Measurements from ENCODE around the gene NRROS.

DNA sequence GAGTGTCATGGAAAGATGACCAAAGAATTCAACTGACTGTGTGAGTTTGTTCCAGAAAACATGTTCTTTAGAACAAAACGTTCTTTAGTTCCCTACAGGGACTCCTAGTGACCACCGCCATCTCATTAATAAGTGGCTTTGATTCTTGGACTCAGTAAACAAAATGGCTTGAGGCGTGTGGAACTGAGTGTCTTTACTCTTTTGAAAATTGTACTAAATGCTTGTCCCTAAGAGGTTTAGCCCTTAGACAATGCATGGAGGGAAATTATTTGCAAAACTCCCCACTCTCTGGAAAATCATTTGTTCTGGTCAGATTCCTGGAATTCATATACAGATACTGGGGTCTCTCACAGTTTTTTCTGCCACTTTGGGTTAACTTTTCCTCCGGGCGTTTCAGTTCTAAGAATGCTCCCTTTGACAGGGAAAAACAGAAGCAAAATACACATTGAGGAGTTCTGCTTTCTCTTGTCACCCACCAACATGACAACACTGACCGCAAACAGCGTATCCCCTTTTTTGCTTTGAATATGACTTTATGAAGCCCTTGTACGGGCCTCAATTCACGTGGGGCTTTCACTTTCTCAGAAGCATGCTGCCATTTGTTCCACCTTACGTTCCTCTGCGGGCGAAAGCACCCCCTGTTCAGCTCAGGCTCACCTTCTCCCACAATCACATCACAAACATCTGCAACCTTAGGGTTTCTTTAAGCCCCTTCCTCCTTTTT, 15.3 kb upstream of the NRROS start:
- no peak for TF ChIP-seq CTCF (conservative IDR thresholded peaks at IDR 0.05; ENCODE audit: low read depth, low read length)
- no peak for TF ChIP-seq EZH2 (IDR thresholded peaks at IDR 0.05; ENCODE audit: borderline replicate concordance, low read depth, low read length, poor library complexity, severe bottlenecking)

Measured in A673 (cell line).